Tibial nerve (tissue), 4 donors: Measurements from ENCODE around the gene PEX11B. TPM values are rescaled to one million over a fixed set of nuclear protein-coding genes. Genes with fewer than 3 reads are reported as not detected.
A peak's percentile ranks its signal among the peaks of the same experiment; 100 is the strongest.
"Not testable (repeated sequence)": the region's sequence is repeated elsewhere in the genome, so short reads cannot be mapped to it uniquely, and the experiment has no call there.

ENCODE experiments used
- DNase-seq, 2 donors: peaks; one replicate each; pipeline ENCODE4 v3.0.0-alpha.2; 2019; ENCODE audit warnings: low spot score in 2 of 2
- H3K27ac ChIP-seq, 4 donors: fragments of 200-600 bp; sonication (generic) in 3 of 4; one replicate each; pipeline ENCODE4 v1.5.1; 2017 to 2019; ENCODE audit warnings: mild to moderate bottlenecking in 1 of 4
- H3K27me3 ChIP-seq, 2 donors: fragments of 200-600 bp; sonication (generic) in 1 of 2; one replicate each; pipeline versions ENCODE4 v1.5.1 to v1.6.0; 2017 to 2019
- H3K36me3 ChIP-seq, 3 donors: fragments of 200-600 bp; sonication (generic); one replicate each; pipeline ENCODE4 v1.5.1; 2018 to 2019
- H3K4me1 ChIP-seq, 4 donors: fragments of 200-600 bp; sonication (generic) in 3 of 4; one replicate each; pipeline ENCODE4 v1.5.1; 2017 to 2019
- H3K4me3 ChIP-seq, 4 donors: fragments of 200-600 bp; sonication (generic) in 3 of 4; one replicate each; pipeline ENCODE4 v1.5.1; 2017 to 2019; ENCODE audit warnings: mild to moderate bottlenecking in 1 of 4, moderate library complexity in 1 of 4
- H3K9me3 ChIP-seq, 4 donors: fragments of 200-600 bp; sonication (generic) in 3 of 4; one replicate each; pipeline ENCODE4 v1.5.1; 2017 to 2019
- EP300 ChIP-seq, 2 donors: sonication (generic); formaldehyde crosslinking; IDR thresholded peaks; one replicate each; pipeline ENCODE4 v1.6.1; 2017; ENCODE audit warnings: antibody characterized with exemption in 2 of 2, mild to moderate bottlenecking in 1 of 2
- POLR2A ChIP-seq, 2 donors: fragments of 450-650 bp; IDR thresholded peaks; one replicate each; pipeline ENCODE4 v1.6.1; 2017; ENCODE audit warnings: antibody characterized with exemption in 2 of 2, mild to moderate bottlenecking in 2 of 2, moderate library complexity in 2 of 2
- WGBS, 2 donors: methylation state at CpG; one replicate each; pipeline ENCODE4 v1.1.5; 2018; 5-methylcytosine and 5-hydroxymethylcytosine counted together
- total RNA-seq, 4 donors: library from RNA; depleted of rRNA; stranded (reverse); fragments of >200 nt; gene quantifications; one replicate each; pipeline ENCODE4 v1.1.0, GENCODE V29; 2016
- TF ChIP-seq, protein P1 (sequence below), 5 experiments: fragments of 200-600 bp in 3 of 5; fragments of 450-650 bp in 2 of 5; sonication (generic) in 3 of 5; IDR thresholded peaks; one replicate each; pipeline ENCODE4 v1.5.1; 2016 to 2019; ENCODE audit warnings: antibody characterized with exemption in 5 of 5, mild to moderate bottlenecking in 3 of 5, moderate library complexity in 2 of 5

The PEX11B gene
- total RNA-seq, 4 donors from 2014 or later = 27.9 to 35.2 (median 30.8) TPM

DNA sequence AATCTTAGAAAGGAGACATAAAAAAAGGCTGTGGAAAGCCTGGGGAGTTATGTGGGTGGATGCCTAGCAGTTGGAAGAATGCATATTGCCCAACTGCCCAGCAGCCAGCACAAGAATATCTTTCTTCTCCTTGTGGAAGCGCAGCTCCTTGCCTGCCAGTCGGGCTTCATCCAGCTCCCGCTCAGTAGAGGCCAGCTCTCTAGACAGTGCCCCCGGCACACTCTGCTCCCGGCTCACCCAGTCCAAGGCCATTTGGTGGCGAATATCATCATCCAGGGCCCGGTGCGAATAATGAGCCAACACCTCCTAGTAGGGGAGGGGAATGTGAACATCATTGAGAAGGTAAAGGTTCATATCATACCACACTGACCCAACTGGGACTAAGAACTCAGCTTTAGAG is 17.7 kb upstream of the PEX11B start:
- H3K27ac ChIP-seq = peak overlapping the region; percentile 40 to 81 (median 68)
- TF ChIP-seq, protein P1, sequence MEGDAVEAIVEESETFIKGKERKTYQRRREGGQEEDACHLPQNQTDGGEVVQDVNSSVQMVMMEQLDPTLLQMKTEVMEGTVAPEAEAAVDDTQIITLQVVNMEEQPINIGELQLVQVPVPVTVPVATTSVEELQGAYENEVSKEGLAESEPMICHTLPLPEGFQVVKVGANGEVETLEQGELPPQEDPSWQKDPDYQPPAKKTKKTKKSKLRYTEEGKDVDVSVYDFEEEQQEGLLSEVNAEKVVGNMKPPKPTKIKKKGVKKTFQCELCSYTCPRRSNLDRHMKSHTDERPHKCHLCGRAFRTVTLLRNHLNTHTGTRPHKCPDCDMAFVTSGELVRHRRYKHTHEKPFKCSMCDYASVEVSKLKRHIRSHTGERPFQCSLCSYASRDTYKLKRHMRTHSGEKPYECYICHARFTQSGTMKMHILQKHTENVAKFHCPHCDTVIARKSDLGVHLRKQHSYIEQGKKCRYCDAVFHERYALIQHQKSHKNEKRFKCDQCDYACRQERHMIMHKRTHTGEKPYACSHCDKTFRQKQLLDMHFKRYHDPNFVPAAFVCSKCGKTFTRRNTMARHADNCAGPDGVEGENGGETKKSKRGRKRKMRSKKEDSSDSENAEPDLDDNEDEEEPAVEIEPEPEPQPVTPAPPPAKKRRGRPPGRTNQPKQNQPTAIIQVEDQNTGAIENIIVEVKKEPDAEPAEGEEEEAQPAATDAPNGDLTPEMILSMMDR (IDR thresholded peaks at IDR 0.05) = no peak
- no peak for TF ChIP-seq POLR2A (IDR thresholded peaks at IDR 0.05)
- TF ChIP-seq EP300 (IDR thresholded peaks at IDR 0.05) = peak in 1 of 2 donors; percentile 77
- no peak for DNase-seq
- peaks cover 0 to 64% (median 2%) of the 10 kb centered on the region in 3 donors for H3K36me3 ChIP-seq
- no peak overlapping the region for H3K4me3 ChIP-seq
- no peaks in the 10 kb centered on the region for H3K27me3 ChIP-seq
- WGBS, 2 donors = 49 to 55% methylated on average over 8 of the region's 8 CpGs
- peaks cover 0 to 18% (median 8%) of the 10 kb centered on the region in 4 donors for H3K4me1 ChIP-seq
- H3K9me3 ChIP-seq = no peaks in the 10 kb centered on the region

DNA sequence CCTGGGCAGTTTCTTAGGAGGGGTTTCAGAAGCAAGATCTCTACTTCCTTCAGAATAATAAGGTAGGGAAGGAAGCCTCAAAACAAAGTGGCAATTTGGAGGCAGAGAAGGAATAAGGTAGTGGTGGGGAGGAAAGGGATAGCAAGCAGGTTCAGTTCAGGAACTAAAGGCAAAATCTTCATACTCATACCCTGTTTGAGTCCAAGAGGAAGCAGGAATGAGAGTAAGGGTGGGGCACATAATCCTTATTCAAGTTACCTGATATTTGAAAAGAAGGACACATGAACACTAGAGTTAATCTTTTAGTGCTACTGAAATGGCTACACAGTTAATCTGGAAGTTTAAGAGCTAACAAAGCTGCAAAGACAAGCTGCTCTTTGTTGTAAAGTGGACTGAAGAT is 17.2 kb upstream of the PEX11B start:
- DNase-seq = no peak
- TF ChIP-seq, protein P1 (IDR thresholded peaks at IDR 0.05) = no peak
- TF ChIP-seq EP300 (IDR thresholded peaks at IDR 0.05) (no peak), POLR2A (IDR thresholded peaks at IDR 0.05) (no peak)
- Histone ChIP-seq H3K4me3 (no peak overlapping the region), H3K27ac (peak overlapping the region; percentile 43 to 86 (median 70)), H3K27me3 (no peaks in the 10 kb centered on the region), H3K9me3 (no peaks in the 10 kb centered on the region), H3K4me1 (peaks cover 0 to 18% (median 8%) of the 10 kb centered on the region in 4 donors), H3K36me3 (peaks cover 0 to 67% (median 2%) of the 10 kb centered on the region in 3 donors)

DNA sequence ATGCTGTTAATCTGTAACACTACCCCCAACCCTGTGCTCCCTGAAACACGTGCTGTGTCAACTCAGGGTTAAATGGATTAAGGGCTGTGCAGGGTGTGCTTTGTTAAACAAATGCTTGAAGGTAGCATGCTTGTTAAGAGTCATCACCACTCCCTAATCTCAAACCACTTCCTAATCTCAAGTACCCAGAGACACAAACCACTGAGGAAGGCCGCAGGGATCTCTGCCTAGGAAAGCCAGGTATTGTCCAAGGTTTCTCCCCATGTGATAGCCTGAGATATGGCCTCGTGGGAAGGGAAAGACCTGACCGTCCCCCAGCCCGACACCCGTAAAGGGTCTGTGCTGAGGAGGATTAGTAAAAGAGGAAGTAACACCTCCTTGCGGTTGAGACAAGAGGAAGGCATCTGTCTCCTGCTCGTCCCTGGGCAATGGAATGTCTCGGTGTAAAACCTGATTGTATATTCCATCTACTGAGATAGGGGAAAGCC is 14.0 kb upstream of the PEX11B start:
- DNase-seq, H3K27ac ChIP-seq, H3K27me3 ChIP-seq, H3K4me3 ChIP-seq, H3K9me3 ChIP-seq: not testable (repeated sequence)
- Histone ChIP-seq H3K36me3 (peaks cover 0 to 59% (median 2%) of the 10 kb centered on the region in 3 donors), H3K4me1 (peaks cover 0 to 31% (median 16%) of the 10 kb centered on the region in 4 donors)
- WGBS, 2 donors = 54% methylated on average over 9 of the region's 9 CpGs

DNA sequence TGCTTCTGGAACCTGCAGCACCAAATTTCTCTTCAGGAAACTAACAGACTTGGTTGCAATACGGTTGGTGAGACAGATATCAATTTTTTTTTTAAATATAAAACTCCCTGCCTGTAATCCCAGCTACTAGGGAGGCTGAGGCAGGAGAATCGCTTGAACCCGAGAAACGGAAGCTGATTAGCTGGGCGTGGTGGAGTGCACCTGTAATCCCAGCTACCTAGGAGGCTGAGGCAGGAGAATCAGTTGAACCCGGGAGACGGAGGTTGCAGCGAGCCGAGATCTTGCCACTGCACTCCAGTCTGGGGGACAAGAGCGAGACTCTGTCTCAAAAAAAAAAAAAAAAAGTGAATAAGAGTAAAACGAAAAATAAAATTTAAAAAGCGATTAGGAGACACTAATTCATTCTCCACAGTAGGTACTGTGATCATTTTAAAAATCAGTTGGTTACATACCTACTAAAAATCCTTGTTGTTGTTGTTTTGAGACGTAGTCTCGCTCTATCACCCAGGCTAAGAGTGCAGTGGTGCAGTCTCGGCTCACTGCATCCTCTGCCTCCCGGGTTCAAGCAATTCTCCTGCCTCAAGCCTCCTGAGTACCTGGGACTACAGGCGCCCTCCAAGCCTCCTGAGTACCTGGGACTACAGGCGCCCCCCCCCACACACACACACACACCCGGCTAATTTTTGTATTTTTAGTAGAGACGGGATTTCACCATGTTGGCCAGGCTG is 9.6 kb upstream of the PEX11B start:
- H3K9me3 ChIP-seq = no peaks in the 10 kb centered on the region
- no peaks in the 10 kb centered on the region for H3K27me3 ChIP-seq
- DNase-seq = no peak
- WGBS, 2 donors = 63 to 65% methylated on average over 20 of the region's 20 CpGs
- H3K4me1 ChIP-seq = peaks cover 0 to 28% (median 18%) of the 10 kb centered on the region in 4 donors
- H3K27ac ChIP-seq = peak overlapping the region; percentile 92 to 100 (median 97)
- peaks cover 0 to 35% (median 0%) of the 10 kb centered on the region in 3 donors for H3K36me3 ChIP-seq
- TF ChIP-seq EP300 (IDR thresholded peaks at IDR 0.05) (no peak), POLR2A (IDR thresholded peaks at IDR 0.05) (no peak)
- TF ChIP-seq, protein P1 (IDR thresholded peaks at IDR 0.05) = no peak
- H3K4me3 ChIP-seq = peak overlapping the region; percentile 66 to 86 (median 74)

DNA sequence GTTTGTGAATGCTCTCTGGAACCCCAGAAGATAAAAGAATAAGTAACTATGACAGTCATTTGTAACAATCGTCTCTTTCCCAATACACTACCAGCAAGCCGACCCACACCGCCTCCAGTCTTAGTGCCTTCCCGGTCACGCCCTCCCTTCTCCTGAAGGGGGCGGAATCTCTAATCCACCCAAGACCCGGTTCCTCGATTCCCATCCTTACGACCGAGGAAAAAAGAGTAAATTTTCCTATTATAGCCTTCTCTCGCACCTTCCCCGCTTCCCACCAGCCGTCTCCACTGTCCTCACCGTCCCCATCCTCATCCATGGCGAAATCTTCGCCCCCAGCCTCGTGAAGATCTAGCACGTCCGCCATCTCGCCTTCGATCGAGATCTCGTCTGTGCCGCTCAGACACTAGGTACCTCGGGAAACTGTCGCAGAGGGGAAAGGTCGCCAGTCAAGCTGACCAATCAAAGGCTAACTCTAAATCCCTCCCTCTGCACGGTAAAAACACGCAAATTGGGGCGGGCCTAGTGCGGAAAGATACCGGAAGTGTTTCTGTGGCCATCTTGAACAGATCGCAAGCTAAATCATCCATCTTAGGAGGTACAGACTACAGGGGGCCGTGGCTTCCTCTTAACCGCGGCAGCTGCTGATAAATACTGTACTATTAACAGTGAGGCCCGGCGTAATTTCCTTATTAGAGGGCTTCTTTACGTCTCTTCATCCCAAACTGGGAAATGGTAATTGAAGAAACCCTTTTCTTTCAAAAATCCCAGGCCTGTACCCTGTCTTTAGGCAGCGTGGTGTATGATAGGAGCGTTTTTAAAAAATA is 8.8 kb upstream of the PEX11B start, which contains the start of gene RBM8A:
RBM8A (minus strand) TSS at position 422 of the 824 bp plus-strand sequence; CDS start at position 364, 58 bp downstream.
- peak within 1 kb of the TSS; percentile 66 to 86 (median 74) for H3K4me3 ChIP-seq
- H3K36me3 ChIP-seq = peaks cover 0 to 34% (median 0%) of the 10 kb centered on the region in 3 donors
- H3K27ac ChIP-seq = peak within 1 kb of the TSS; percentile 92 to 100 (median 97)
- H3K27me3 ChIP-seq = no peaks in the 10 kb centered on the region
- WGBS, 2 donors = 0 to 1% methylated on average over 41 of the region's 41 CpGs
- H3K9me3 ChIP-seq = no peaks in the 10 kb centered on the region
- peak; percentile 91 to 97 for DNase-seq
- peaks cover 0 to 24% (median 18%) of the 10 kb centered on the region in 4 donors for H3K4me1 ChIP-seq
- TF ChIP-seq POLR2A (IDR thresholded peaks at IDR 0.05) (peak; percentile 99), EP300 (IDR thresholded peaks at IDR 0.05) (peak; percentile 62 to 100)
- TF ChIP-seq, protein P1 (IDR thresholded peaks at IDR 0.05) = peak; percentile 51 to 84 (median 66)
